Liver (tissue), 9 donors: ENCODE measurements around the gene UGT2B11. TPM values are rescaled to one million over a fixed set of nuclear protein-coding genes. Genes with fewer than 3 reads are reported as not detected.
"Not testable (repeated sequence)": the region's sequence is repeated elsewhere in the genome, so short reads cannot be mapped to it uniquely, and the experiment has no call there.

Experiments used
- DNase-seq: peaks from one replicate; pipeline ENCODE4 v3.0.0-alpha.2; 2017; ENCODE audit warnings: low spot score
- H3K27ac ChIP-seq, 2 donors: one replicate each; pipeline ENCODE4 v1.7.0; 2013; ENCODE audit warnings: inconsistent platforms in 2 of 2, low read length in 2 of 2, control low read depth in 1 of 2, low read depth in 1 of 2, mild to moderate bottlenecking in 1 of 2
- H3K27me3 ChIP-seq, 4 donors: one replicate each; pipeline versions ENCODE4 v1.6.1 to v1.7.0; 2013; ENCODE audit warnings: low read length in 3 of 4, inconsistent platforms in 1 of 4, mild to moderate bottlenecking in 1 of 4, moderate library complexity in 1 of 4; ENCODE audit not compliant: control insufficient read depth in 4 of 4, insufficient read depth in 4 of 4
- H3K36me3 ChIP-seq, 4 donors: one replicate each; pipeline versions ENCODE4 v1.6.1 to v1.7.0; 2013; ENCODE audit warnings: low read length in 3 of 4, mild to moderate bottlenecking in 3 of 4, low read depth in 1 of 4, moderate library complexity in 1 of 4; ENCODE audit not compliant: control insufficient read depth in 4 of 4, insufficient read depth in 3 of 4
- H3K4me1 ChIP-seq, 4 donors: one replicate each; pipeline versions ENCODE4 v1.6.1 to v1.7.0; 2013; ENCODE audit warnings: low read length in 3 of 4, mild to moderate bottlenecking in 3 of 4, moderate library complexity in 1 of 4; ENCODE audit not compliant: control insufficient read depth in 4 of 4, insufficient read depth in 4 of 4
- H3K4me3 ChIP-seq, 3 donors: one replicate each; pipeline versions ENCODE4 v1.6.1 to v1.7.0; 2013; ENCODE audit warnings: low read length in 3 of 3, control low read depth in 1 of 3, low read depth in 1 of 3, mild to moderate bottlenecking in 1 of 3
- H3K9ac ChIP-seq, 2 donors: one replicate each; pipeline ENCODE4 v1.7.0; 2013; ENCODE audit warnings: low read length in 2 of 2, mild to moderate bottlenecking in 2 of 2, moderate library complexity in 2 of 2, control low read depth in 1 of 2, low read depth in 1 of 2
- H3K9me3 ChIP-seq, 4 donors: one replicate each; pipeline versions ENCODE4 v1.6.1 to v1.7.0; 2013; ENCODE audit warnings: low read length in 3 of 4; ENCODE audit not compliant: control insufficient read depth in 4 of 4
- EGR1 ChIP-seq, 2 donors: IDR thresholded peaks; 2 replicates each; pipeline ENCODE4 v1.6.1; 2016 to 2018; ENCODE audit warnings: antibody characterized with exemption in 2 of 2, low read depth in 2 of 2
- FOXA1 ChIP-seq: IDR thresholded peaks from 2 replicates; pipeline ENCODE4 v1.6.1; 2016; ENCODE audit warnings: antibody characterized with exemption
- GABPA ChIP-seq, 2 donors: IDR thresholded peaks in 1 of 2; conservative IDR thresholded peaks in 1 of 2; 2 replicates each; pipeline ENCODE4 v1.6.1; 2016; ENCODE audit warnings: antibody characterized with exemption in 2 of 2, mild to moderate bottlenecking in 1 of 2, moderate library complexity in 1 of 2
- HNF4A ChIP-seq, 2 donors: conservative IDR thresholded peaks; 2 replicates each; pipeline ENCODE4 v1.6.1; 2016; ENCODE audit warnings: antibody characterized with exemption in 2 of 2, mild to moderate bottlenecking in 2 of 2
- JUND ChIP-seq, 2 donors: IDR thresholded peaks; 2 replicates each; pipeline ENCODE4 v1.6.1; 2016; ENCODE audit warnings: antibody characterized with exemption in 2 of 2
- RAD21 ChIP-seq, 2 donors: IDR thresholded peaks; 2 replicates each; pipeline ENCODE4 v1.6.1; 2016; ENCODE audit warnings: antibody characterized with exemption in 2 of 2, mild to moderate bottlenecking in 2 of 2
- RXRA ChIP-seq, 2 donors: IDR thresholded peaks; 2 replicates each; pipeline ENCODE4 v1.6.1; 2017 to 2018; ENCODE audit warnings: antibody characterized with exemption in 2 of 2, mild to moderate bottlenecking in 1 of 2
- WGBS: extraction: QIAGEN DNeasy Blood & Tissue Kit; methylation state at CpG from one replicate; pipeline ENCODE4 v1.1.7; 2013; 5-methylcytosine and 5-hydroxymethylcytosine counted together
- polyA plus RNA-seq, 2 donors: library from polyadenylated mRNA; stranded (reverse) in 1 of 2; unstranded in 1 of 2; fragments of 200-250 nt in 1 of 2; fragments of >200 nt in 1 of 2; fragmentation: Nextera tagmentation in 1 of 2; extraction: Ambion mirVana in 1 of 2; gene quantifications; one replicate each; pipeline versions ENCODE4 v1.2.1 to v1.2.3, GENCODE V29; 2013 to 2015
- total RNA-seq, 2 donors: library from RNA; depleted of rRNA; stranded (reverse); fragments of >200 nt; gene quantifications; one replicate each; pipeline ENCODE4 v1.2.3, GENCODE V29; 2014
- TF ChIP-seq, protein P1 (sequence below): fragments of 150-350 bp; IDR thresholded peaks from 2 replicates; pipeline ENCODE4 v1.5.1; 2017; ENCODE audit warnings: improper control_type of control experiment, low read depth, low read length; ENCODE audit not compliant: missing input control
- TF ChIP-seq, protein P2 (sequence below): IDR thresholded peaks from 2 replicates; pipeline ENCODE4 v1.6.1; 2016; ENCODE audit warnings: antibody characterized with exemption
- donor health status: healthy.
- donor health status: healthy.
- donor health status: healthy.
- donor health status: healthy.
- donor health status: healthy.

The UGT2B11 gene
- total and polyA plus RNA-seq, 4 donors: 0.05 to 3.3 (median 0.70) TPM

DNA sequence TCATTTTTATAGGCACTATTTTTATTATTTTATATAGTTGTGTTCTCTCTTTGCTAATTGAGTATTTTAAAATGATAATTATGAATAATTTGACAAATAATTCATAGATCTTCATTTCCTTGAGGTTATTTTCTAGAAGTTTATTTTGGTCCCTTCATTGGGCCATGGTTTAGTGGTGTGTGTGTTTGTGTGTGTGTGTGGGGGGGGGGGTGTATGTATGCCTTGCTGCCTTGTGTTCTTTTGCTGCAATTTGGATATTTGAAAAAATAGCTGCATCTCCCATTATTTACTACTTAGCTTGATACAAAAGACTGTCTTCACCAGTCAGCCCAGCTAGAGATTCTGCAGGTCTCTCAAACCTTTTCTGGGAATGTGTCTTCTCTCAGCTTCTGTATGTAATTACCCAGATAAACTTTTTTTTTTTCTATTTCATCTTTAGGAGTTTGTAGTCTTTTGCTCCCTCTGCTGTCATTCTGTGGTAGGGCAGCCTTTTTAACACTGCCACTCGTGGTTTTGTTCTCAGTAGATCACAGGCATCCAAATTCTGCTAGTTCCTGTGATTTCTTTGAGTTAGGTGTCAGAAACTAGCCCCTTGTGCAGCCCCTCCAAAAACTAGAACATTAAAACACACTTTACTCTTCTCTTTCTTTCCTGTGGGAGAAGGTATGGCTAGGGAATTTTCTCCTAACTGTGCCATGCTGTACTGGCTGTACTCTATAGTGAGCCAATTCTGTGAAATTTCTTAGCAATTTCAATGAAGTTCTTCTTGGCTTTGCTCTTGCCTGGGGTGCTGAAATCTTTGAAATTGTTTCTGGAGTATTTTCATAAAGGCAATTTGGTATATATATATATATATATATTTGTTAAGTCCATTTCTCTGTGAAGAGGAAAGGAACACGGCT lies 44.1 kb downstream of the UGT2B11 start:
- not testable (repeated sequence) for H3K4me1 ChIP-seq, H3K36me3 ChIP-seq, H3K4me3 ChIP-seq, H3K27me3 ChIP-seq, H3K9me3 ChIP-seq
- 19% methylated on average over 2 of the region's 2 CpGs for WGBS
- DNase-seq: peak; percentile 44
- peak overlapping the region in 1 of 2 donors; percentile 84 for H3K9ac ChIP-seq
- H3K27ac ChIP-seq: peak overlapping the region in 1 of 2 donors; percentile 31
- TF ChIP-seq, protein P1, sequence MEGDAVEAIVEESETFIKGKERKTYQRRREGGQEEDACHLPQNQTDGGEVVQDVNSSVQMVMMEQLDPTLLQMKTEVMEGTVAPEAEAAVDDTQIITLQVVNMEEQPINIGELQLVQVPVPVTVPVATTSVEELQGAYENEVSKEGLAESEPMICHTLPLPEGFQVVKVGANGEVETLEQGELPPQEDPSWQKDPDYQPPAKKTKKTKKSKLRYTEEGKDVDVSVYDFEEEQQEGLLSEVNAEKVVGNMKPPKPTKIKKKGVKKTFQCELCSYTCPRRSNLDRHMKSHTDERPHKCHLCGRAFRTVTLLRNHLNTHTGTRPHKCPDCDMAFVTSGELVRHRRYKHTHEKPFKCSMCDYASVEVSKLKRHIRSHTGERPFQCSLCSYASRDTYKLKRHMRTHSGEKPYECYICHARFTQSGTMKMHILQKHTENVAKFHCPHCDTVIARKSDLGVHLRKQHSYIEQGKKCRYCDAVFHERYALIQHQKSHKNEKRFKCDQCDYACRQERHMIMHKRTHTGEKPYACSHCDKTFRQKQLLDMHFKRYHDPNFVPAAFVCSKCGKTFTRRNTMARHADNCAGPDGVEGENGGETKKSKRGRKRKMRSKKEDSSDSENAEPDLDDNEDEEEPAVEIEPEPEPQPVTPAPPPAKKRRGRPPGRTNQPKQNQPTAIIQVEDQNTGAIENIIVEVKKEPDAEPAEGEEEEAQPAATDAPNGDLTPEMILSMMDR: peak; percentile 67
- TF ChIP-seq RAD21 (IDR thresholded peaks at IDR 0.05): peak; percentile 77 to 79

GRCh38 chr4:69169171-69169570 lies 45.4 kb downstream of the UGT2B11 start:
- not testable (repeated sequence) for H3K27me3 ChIP-seq, H3K9me3 ChIP-seq, DNase-seq, H3K4me1 ChIP-seq, H3K36me3 ChIP-seq
- H3K4me3 ChIP-seq: peak overlapping the region in 2 of 3 donors; percentile 20 to 26
- H3K27ac ChIP-seq: peak overlapping the region; percentile 44 to 67
- peak overlapping the region in 1 of 2 donors; percentile 84 for H3K9ac ChIP-seq
- WGBS: 42% methylated on average over 4 of the region's 4 CpGs
- TF ChIP-seq RAD21 (IDR thresholded peaks at IDR 0.05): peak; percentile 14 to 16
- TF ChIP-seq RXRA (IDR thresholded peaks at IDR 0.05): peak; percentile 31 to 57

DNA sequence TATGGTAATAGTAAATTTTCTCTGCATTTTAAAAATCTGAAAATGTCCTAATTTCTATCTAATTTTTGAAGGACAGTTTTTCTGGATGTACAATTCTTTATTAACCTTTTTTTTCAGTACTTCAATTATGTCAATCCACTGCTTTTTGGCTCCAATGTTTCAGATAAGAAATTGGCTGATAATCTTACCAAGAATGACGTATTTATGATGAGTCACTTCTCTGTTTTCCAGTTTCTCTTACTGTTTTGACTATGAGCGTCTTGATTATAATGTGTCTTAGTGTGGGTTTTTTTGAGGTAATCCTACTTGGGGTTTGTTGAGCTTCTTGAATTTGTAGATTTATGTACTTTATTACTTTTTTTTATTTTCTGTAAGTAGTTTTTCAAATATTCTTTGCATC lies 47.2 kb downstream of the UGT2B11 start:
- no peak for DNase-seq
- peak overlapping the region in 1 of 2 donors; percentile 53 for H3K9ac ChIP-seq
- WGBS: 31% methylated on average over 2 of the region's 2 CpGs
- no peaks in the 10 kb centered on the region for H3K36me3 ChIP-seq
- H3K27ac ChIP-seq: peak overlapping the region; percentile 76 to 90
- H3K4me3 ChIP-seq: peak overlapping the region; percentile 20 to 54 (median 47)
- no peaks in the 10 kb centered on the region for H3K27me3 ChIP-seq
- TF ChIP-seq RXRA (IDR thresholded peaks at IDR 0.05): peak in 1 of 2 donors; percentile 24
- no peak for TF ChIP-seq EGR1 (IDR thresholded peaks at IDR 0.05; ENCODE audit: low read depth in 2 of 2)
- no peak for TF ChIP-seq GABPA (IDR thresholded peaks at IDR 0.05 in 1 of 2, conservative IDR thresholded peaks at IDR 0.05 in 1 of 2)
- TF ChIP-seq FOXA1: no peak
- TF ChIP-seq JUND (IDR thresholded peaks at IDR 0.05): peak; percentile 91 to 95
- TF ChIP-seq, protein P2, sequence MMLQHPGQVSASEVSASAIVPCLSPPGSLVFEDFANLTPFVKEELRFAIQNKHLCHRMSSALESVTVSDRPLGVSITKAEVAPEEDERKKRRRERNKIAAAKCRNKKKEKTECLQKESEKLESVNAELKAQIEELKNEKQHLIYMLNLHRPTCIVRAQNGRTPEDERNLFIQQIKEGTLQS: peak; percentile 79
- peak in 1 of 2 donors; percentile 25 for TF ChIP-seq HNF4A (conservative IDR thresholded peaks at IDR 0.05)
- TF ChIP-seq RAD21 (IDR thresholded peaks at IDR 0.05): peak in 1 of 2 donors; percentile 24
- H3K9me3 ChIP-seq: no peaks in the 10 kb centered on the region
- H3K4me1 ChIP-seq: peaks cover 0 to 10% (median 2%) of the 10 kb centered on the region in 4 donors
